Measurements from ENCODE around the gene ESPN. TPM values are rescaled to one million over a fixed set of nuclear protein-coding genes. Genes with fewer than 3 reads are reported as not detected.
"Not testable (repeated sequence)": the region's sequence is repeated elsewhere in the genome, so short reads cannot be mapped to it uniquely, and the experiment has no call there.

Gene ESPN
- total and polyA plus RNA-seq, 10 donors, result 0.26 to 6.0 (median 0.54) TPM; not detected in 1

DNA sequence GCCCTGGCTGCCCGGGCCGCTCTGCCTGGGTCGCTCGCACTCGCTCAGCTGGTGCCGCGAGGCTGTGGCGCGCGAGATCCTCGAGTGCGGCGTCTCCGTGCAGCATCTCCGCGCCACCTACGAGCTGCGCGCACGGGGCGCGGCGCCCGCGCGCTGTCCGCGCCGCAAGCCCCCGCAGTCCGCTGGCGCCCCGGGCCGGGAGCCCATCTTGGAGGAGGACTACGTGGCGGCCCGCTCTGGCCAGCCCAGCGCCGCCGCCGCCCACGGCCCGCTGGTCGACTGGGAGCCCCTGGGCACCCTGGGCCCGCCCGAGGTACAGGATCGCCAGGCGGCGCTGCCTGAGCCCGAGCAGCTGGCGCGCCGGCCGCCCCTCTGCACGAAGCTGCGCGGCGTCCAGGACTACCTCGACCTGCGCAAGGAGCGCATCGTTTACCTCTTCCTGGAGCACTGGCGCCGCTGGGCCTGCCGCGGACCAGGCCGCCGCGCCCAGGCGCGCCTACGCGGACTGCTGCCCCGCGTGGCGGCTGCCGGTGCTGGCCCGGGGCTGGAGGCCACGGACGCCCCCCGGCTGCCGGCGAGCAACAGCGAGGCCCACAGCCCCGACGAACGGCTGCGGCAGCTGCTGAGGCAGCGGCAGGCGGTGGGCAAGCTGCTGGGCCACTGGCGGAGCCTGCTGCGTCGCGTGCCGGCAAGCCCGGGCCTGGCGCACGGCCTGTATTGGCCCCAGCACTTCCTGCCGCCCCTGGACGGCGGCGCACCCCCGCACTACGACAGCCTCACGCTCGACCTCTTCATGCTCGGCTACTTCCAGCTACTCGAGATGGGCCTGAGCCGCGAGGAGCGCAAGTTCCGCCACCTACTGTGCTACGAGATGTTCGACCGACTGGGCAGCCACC is 30.5 kb downstream of the ESPN start:
- no peaks in the 10 kb centered on the region for H3K36me3 ChIP-seq
- no peaks in the 10 kb centered on the region for H3K9me3 ChIP-seq
- peak overlapping the region in 3 of 8 donors; percentile 0 to 51 (median 2) for H3K4me3 ChIP-seq
- TF ChIP-seq, protein P1, sequence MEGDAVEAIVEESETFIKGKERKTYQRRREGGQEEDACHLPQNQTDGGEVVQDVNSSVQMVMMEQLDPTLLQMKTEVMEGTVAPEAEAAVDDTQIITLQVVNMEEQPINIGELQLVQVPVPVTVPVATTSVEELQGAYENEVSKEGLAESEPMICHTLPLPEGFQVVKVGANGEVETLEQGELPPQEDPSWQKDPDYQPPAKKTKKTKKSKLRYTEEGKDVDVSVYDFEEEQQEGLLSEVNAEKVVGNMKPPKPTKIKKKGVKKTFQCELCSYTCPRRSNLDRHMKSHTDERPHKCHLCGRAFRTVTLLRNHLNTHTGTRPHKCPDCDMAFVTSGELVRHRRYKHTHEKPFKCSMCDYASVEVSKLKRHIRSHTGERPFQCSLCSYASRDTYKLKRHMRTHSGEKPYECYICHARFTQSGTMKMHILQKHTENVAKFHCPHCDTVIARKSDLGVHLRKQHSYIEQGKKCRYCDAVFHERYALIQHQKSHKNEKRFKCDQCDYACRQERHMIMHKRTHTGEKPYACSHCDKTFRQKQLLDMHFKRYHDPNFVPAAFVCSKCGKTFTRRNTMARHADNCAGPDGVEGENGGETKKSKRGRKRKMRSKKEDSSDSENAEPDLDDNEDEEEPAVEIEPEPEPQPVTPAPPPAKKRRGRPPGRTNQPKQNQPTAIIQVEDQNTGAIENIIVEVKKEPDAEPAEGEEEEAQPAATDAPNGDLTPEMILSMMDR (IDR thresholded peaks at IDR 0.05 in 8 of 11, conservative IDR thresholded peaks at IDR 0.05 in 3 of 11), result peak in 1 of 11 experiments; percentile 1
- TF ChIP-seq POLR2A (IDR thresholded peaks at IDR 0.05) (no peak), POLR2AphosphoS5 (IDR thresholded peaks at IDR 0.05) (no peak)
- intact Hi-C loops (cut with DNase I; ENCODE audit: low total_unique reads), result no loop called here
- WGBS, 5 donors, result 3 to 15% (median 3%) methylated on average over 28 to 115 of the region's 115 CpGs
- peaks cover 4 to 36% (median 22%) of the 10 kb centered on the region in 6 donors for H3K4me1 ChIP-seq
- peaks cover 0 to 97% (median 56%) of the 10 kb centered on the region in 7 donors for H3K27me3 ChIP-seq (replicated peaks in 1 of 7)
- DNase-seq, result no peak
- no peak overlapping the region for H3K27ac ChIP-seq

- intact Hi-C loops (cut with DNase I; ENCODE audit: low total_unique reads); DNase-seq; H3K27ac ChIP-seq; H3K36me3 ChIP-seq; H3K9me3 ChIP-seq: not testable (repeated sequence)
- Histone ChIP-seq H3K4me3 (peak overlapping the region in 2 of 8 donors; percentile 2 to 51), H3K4me1 (peaks cover 10 to 44% (median 30%) of the 10 kb centered on the region in 6 donors), H3K27me3 (replicated peaks in 1 of 7) (peaks cover 0 to 97% (median 50%) of the 10 kb centered on the region in 7 donors)
- 24 to 55% (median 30%) methylated on average over 8 to 58 of the region's 58 CpGs for WGBS, 5 donors
These were observed 31.4 kb downstream of the ESPN start for GRCh38 chr1:6455752-6456520.

DNA sequence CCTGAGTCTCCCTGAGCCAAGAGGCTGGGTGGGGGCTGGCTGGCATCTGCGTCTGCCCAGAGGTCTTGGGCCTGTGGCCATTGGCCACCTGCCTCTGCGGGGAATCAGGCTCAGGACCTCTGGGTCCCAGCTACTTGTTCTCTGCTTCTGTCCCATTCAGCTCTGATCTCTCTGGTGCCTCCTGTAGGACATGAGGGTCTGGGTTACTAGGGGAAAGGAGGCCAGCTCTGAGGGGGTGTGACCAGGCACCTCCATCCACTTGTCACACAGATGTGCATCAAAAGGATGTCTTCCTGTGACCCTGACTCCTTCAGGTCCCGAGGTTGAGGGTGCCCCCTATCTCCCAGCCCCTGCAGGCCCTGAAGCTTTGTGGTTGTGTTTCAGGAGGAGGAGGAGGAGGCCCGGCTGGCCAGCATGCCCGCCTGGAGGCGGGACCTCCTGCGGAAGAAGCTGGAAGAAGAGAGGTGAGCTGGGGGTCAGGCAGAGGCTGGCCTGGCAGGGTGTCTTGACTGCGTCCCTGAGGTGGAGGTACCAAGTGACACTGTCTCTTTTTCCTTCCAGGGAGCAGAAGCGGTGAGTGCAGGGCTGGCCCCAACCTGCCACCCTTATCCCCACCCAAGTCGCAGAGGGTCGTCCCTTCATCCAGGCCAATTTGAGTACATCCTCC is 32.4 kb downstream of the ESPN start:
- Histone ChIP-seq H3K9me3 (no peaks in the 10 kb centered on the region), H3K36me3 (peaks cover 0 to 13% (median 8%) of the 10 kb centered on the region in 6 donors), H3K4me3 (no peak overlapping the region), H3K4me1 (peaks cover 13 to 54% (median 40%) of the 10 kb centered on the region in 6 donors), H3K27me3 (replicated peaks in 1 of 7) (peaks cover 0 to 96% (median 46%) of the 10 kb centered on the region in 7 donors), H3K27ac (no peak overlapping the region)
- DNase-seq, result no peak
- 72 to 85% (median 78%) methylated on average over 9 to 11 of the region's 11 CpGs for WGBS, 5 donors
- TF ChIP-seq POLR2AphosphoS5 (IDR thresholded peaks at IDR 0.05), result no peak
- TF ChIP-seq, protein P1 (IDR thresholded peaks at IDR 0.05 in 8 of 11, conservative IDR thresholded peaks at IDR 0.05 in 3 of 11), result no peak
- TF ChIP-seq POLR2A (IDR thresholded peaks at IDR 0.05), result no peak
- intact Hi-C loops (cut with DNase I; ENCODE audit: low total_unique reads), result no loop called here

- H3K9me3 ChIP-seq, result no peaks in the 10 kb centered on the region
- peaks cover 13 to 68% (median 36%) of the 10 kb centered on the region in 6 donors for H3K4me1 ChIP-seq
- 5 to 18% (median 7%) methylated on average over 11 to 18 of the region's 18 CpGs for WGBS, 5 donors
- TF ChIP-seq POLR2AphosphoS5 (IDR thresholded peaks at IDR 0.05), result peak in 1 of 3 donors; percentile 27
- TF ChIP-seq, protein P1 (IDR thresholded peaks at IDR 0.05 in 8 of 11, conservative IDR thresholded peaks at IDR 0.05 in 3 of 11), result no peak
- intact Hi-C loops (cut with DNase I; ENCODE audit: low total_unique reads), result no loop called here
- DNase-seq, result no peak
- H3K27me3 ChIP-seq (replicated peaks in 1 of 7), result peaks cover 0 to 86% (median 22%) of the 10 kb centered on the region in 7 donors
- peak overlapping the region in 4 of 8 donors; percentile 19 to 63 (median 28) for H3K4me3 ChIP-seq
- H3K27ac ChIP-seq, result peak overlapping the region in 5 of 8 donors; percentile 15 to 81 (median 57)
- peaks cover 0 to 40% (median 20%) of the 10 kb centered on the region in 6 donors for H3K36me3 ChIP-seq
These were observed 35.3 kb downstream of the ESPN start for GRCh38 chr1:6459850-6460265.

Data from spleen (tissue), 11 donors.